NCI-H1092 treated with DMSO at 0.1 percent for 48 hours (cell line): ENCODE results near the gene MTOR.

ENCODE experiments used
- DNase-seq: peaks from one replicate; lab custom pipeline; 2025; lab: John Stamatoyannopoulos, UW

Gene MTOR

GRCh38 chr1:11216074-11216473 lies 46.3 kb downstream of the MTOR start:
- DNase-seq: no peak

- no peak for DNase-seq
Measured at GRCh38 chr1:11215381-11216005, 46.9 kb downstream of the MTOR start.

GRCh38 chr1:11214698-11215380 lies 47.5 kb downstream of the MTOR start:
- DNase-seq: no peak

GRCh38 chr1:11211925-11212587 lies 50.3 kb downstream of the MTOR start:
- DNase-seq: peak; percentile 20

GRCh38 chr1:11211461-11211860 lies 50.9 kb downstream of the MTOR start:
- no peak for DNase-seq

- no peak for DNase-seq
Measured at GRCh38 chr1:11207898-11208611, 54.3 kb downstream of the MTOR start.

GRCh38 chr1:11204396-11205190 lies 57.8 kb downstream of the MTOR start:
- no peak for DNase-seq

- DNase-seq: peak; percentile 53
Measured at GRCh38 chr1:11198851-11199594, 63.3 kb downstream of the MTOR start.

- no peak for DNase-seq
Measured at GRCh38 chr1:11198257-11198656, 64.1 kb downstream of the MTOR start.

GRCh38 chr1:11197359-11197758 lies 65.0 kb downstream of the MTOR start:
- no peak for DNase-seq

GRCh38 chr1:11196945-11197344 lies 65.4 kb downstream of the MTOR start:
- DNase-seq: no peak

- DNase-seq: no peak
Measured at GRCh38 chr1:11194407-11195176, 67.8 kb downstream of the MTOR start.

GRCh38 chr1:11193376-11193775 lies 69.0 kb downstream of the MTOR start:
- DNase-seq: no peak

- no peak for DNase-seq
Measured at GRCh38 chr1:11188858-11189451, 73.4 kb downstream of the MTOR start, which contains the start of gene ANGPTL7. TSS of gene ANGPTL7 (plus strand) at chr1:11189355. CDS start at chr1:11189580, 225 bp downstream.

- DNase-seq: no peak
Measured at GRCh38 chr1:11188381-11188780, 74.0 kb downstream of the MTOR start.

GRCh38 chr1:11187931-11188330 lies 74.4 kb downstream of the MTOR start:
- no peak for DNase-seq

GRCh38 chr1:11187494-11187893 lies 74.9 kb downstream of the MTOR start:
- DNase-seq: no peak

GRCh38 chr1:11187000-11187399 lies 75.4 kb downstream of the MTOR start:
- no peak for DNase-seq

- DNase-seq: no peak
Measured at GRCh38 chr1:11184973-11185372, 77.4 kb downstream of the MTOR start.

GRCh38 chr1:11182884-11183283 lies 79.5 kb downstream of the MTOR start:
- no peak for DNase-seq
